ENCODE measurements around the gene MED8.

Gene MED8

GRCh38 chr1:43430831-43431230, 41.2 kb upstream of the MED8 start:
- DNase-seq (ENCODE audit: low read depth) = no peak
- TF ChIP-seq, protein P1, sequence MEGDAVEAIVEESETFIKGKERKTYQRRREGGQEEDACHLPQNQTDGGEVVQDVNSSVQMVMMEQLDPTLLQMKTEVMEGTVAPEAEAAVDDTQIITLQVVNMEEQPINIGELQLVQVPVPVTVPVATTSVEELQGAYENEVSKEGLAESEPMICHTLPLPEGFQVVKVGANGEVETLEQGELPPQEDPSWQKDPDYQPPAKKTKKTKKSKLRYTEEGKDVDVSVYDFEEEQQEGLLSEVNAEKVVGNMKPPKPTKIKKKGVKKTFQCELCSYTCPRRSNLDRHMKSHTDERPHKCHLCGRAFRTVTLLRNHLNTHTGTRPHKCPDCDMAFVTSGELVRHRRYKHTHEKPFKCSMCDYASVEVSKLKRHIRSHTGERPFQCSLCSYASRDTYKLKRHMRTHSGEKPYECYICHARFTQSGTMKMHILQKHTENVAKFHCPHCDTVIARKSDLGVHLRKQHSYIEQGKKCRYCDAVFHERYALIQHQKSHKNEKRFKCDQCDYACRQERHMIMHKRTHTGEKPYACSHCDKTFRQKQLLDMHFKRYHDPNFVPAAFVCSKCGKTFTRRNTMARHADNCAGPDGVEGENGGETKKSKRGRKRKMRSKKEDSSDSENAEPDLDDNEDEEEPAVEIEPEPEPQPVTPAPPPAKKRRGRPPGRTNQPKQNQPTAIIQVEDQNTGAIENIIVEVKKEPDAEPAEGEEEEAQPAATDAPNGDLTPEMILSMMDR (IDR thresholded peaks at IDR 0.05; ENCODE audit: control insufficient read depth, insufficient read depth, low read depth, low read length, missing control alignments) = no peak
- no peak overlapping the region for H3K4me3 ChIP-seq (ENCODE audit: control insufficient read depth, low read depth, low read length)

DNA sequence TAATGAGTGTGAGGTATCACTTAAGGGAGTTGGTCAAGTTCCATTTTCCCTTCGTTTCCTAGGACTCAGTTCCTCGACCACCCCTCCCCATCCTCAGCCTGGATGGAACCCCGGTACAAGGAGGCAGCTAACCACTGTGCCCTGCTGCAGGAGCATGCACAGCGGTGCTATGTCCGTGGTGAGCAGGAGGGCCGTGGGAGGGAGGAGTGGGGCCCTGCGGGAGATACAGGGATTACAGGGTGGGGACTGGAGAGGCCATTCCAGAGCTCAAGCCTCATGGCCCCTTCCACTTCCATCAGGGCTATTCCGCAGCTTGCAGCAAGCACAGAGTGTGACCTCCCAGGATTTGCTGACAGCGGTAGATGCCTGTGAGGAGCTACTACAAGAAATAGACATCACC, 38.3 kb upstream of the MED8 start:
- H3K4me3 ChIP-seq (ENCODE audit: control insufficient read depth, low read depth, low read length) = no peak overlapping the region
- DNase-seq (ENCODE audit: low read depth) = no peak
- TF ChIP-seq, protein P1 (IDR thresholded peaks at IDR 0.05; ENCODE audit: control insufficient read depth, insufficient read depth, low read depth, low read length, missing control alignments) = no peak

GRCh38 chr1:43427524-43427923, 37.9 kb upstream of the MED8 start:
- H3K4me3 ChIP-seq (ENCODE audit: control insufficient read depth, low read depth, low read length) = no peak overlapping the region
- TF ChIP-seq, protein P1 (IDR thresholded peaks at IDR 0.05; ENCODE audit: control insufficient read depth, insufficient read depth, low read depth, low read length, missing control alignments) = no peak
- DNase-seq (ENCODE audit: low read depth) = no peak

DNA sequence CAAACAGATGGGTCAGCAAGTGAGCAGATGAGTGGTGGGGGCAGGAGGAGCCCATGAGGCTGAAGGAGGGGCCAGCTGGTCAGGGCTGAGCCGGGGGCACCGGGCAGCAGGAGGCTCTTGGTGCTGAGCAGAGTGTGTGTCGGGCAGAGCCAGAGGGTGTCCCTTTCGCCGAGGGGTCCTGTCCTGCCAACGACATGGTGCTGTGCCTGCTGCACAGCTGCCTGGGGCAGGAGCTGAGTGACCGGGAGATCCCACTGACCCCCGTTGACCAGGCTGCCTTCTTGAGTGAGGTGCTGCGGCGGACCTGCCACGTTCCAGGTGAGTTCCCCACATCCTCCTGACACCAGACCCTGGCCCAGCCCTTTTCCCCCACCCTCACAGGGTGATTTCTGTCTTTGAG, 36.6 kb upstream of the MED8 start:
- TF ChIP-seq, protein P1 (IDR thresholded peaks at IDR 0.05; ENCODE audit: control insufficient read depth, insufficient read depth, low read depth, low read length, missing control alignments) = no peak
- no peak for DNase-seq (ENCODE audit: low read depth)

GRCh38 chr1:43425045-43425444, 35.4 kb upstream of the MED8 start:
- H3K4me3 ChIP-seq (ENCODE audit: control insufficient read depth, low read depth, low read length) = no peak overlapping the region
- no peak for DNase-seq (ENCODE audit: low read depth)
- TF ChIP-seq, protein P1 (IDR thresholded peaks at IDR 0.05; ENCODE audit: control insufficient read depth, insufficient read depth, low read depth, low read length, missing control alignments) = no peak

More for the DNA sequence above, 36.6 kb upstream of the MED8 start:
- no peak overlapping the region for H3K4me3 ChIP-seq (ENCODE audit: control insufficient read depth, low read depth, low read length)

GRCh38 chr1:43423672-43424550, 34.3 kb upstream of the MED8 start:
- no peak for DNase-seq (ENCODE audit: low read depth)
- TF ChIP-seq, protein P1 (IDR thresholded peaks at IDR 0.05; ENCODE audit: control insufficient read depth, insufficient read depth, low read depth, low read length, missing control alignments) = no peak
- no peak overlapping the region for H3K4me3 ChIP-seq (ENCODE audit: control insufficient read depth, low read depth, low read length)

Data from AG09309 (cell line).